Esophagus (tissue), 2 donors: Measurements from ENCODE around the gene CNN1. TPM values are rescaled to one million over a fixed set of nuclear protein-coding genes. Genes with fewer than 3 reads are reported as not detected.

Experiments used
- H3K27ac ChIP-seq, 2 donors: one replicate each; pipeline ENCODE4 v1.5.1; 2013; ENCODE audit warnings: low read depth in 2 of 2, mild to moderate bottlenecking in 2 of 2, inconsistent platforms in 1 of 2, low read length in 1 of 2, moderate library complexity in 1 of 2
- H3K27me3 ChIP-seq, 2 donors: one replicate each; pipeline ENCODE4 v1.6.1; 2013; ENCODE audit warnings: low read length in 2 of 2, control low read depth in 1 of 2, mild to moderate bottlenecking in 1 of 2; ENCODE audit not compliant: insufficient read depth in 2 of 2, control insufficient read depth in 1 of 2
- H3K36me3 ChIP-seq, 2 donors: one replicate each; pipeline ENCODE4 v1.6.1; 2013; ENCODE audit warnings: low read length in 1 of 2; ENCODE audit not compliant: control insufficient read depth in 2 of 2, insufficient read depth in 2 of 2
- H3K4me1 ChIP-seq, 2 donors: one replicate each; pipeline ENCODE4 v1.6.1; 2013; ENCODE audit warnings: low read length in 1 of 2; ENCODE audit not compliant: control insufficient read depth in 2 of 2, insufficient read depth in 2 of 2
- H3K4me3 ChIP-seq, 2 donors: one replicate each; pipeline ENCODE4 v1.5.1; 2013; ENCODE audit warnings: low read length in 2 of 2, mild to moderate bottlenecking in 2 of 2, low read depth in 1 of 2, moderate library complexity in 1 of 2
- H3K9me3 ChIP-seq, 2 donors: one replicate each; pipeline ENCODE4 v1.6.1; 2013; ENCODE audit warnings: mild to moderate bottlenecking in 2 of 2, low read depth in 1 of 2, low read length in 1 of 2, moderate library complexity in 1 of 2; ENCODE audit not compliant: control insufficient read depth in 2 of 2, insufficient read depth in 1 of 2
- WGBS, 2 donors: extraction: QIAGEN DNeasy Blood & Tissue Kit; methylation state at CpG; one replicate each; pipeline ENCODE4 v1.1.7; 2013; 5-methylcytosine and 5-hydroxymethylcytosine counted together
- polyA plus RNA-seq, 2 donors: library from polyadenylated mRNA; stranded (reverse); fragments of 200-250 nt; gene quantifications; one replicate each; pipeline ENCODE4 v1.2.3, GENCODE V29; 2013
- donor health status: healthy with polysubstance abuse.
- donor health status: Bipolar disorder and iron deficiency.

Gene CNN1
- polyA plus RNA-seq, 2 donors = 85.0 to 234 TPM

DNA sequence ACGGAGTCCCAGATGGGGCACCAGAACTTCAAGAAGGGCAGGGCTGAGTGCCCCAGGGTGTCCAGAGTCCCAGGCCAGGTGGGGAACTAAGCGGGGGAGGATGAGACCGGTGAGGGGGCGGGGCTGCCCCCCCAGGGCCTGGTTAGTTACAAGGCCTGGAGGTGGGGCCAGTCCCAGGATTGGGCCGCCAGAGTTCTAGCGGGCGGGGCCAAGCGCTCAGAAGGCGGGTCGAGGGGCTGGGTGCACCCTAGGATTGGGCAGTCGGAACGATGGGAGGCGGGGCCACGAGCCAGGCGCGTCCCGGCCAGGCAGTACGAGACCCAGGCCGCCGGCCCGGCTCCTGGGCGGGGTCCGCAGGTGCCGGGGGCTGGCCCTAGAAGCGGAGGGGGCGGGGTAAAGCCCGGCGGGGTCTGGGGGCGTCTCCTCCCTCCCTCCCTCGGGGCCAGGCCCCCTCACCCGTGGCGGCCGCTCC, 33.6 kb upstream of the CNN1 start:
- Histone ChIP-seq H3K36me3 (peaks cover 0 to 2% of the 10 kb centered on the region in 2 donors), H3K4me3 (peak overlapping the region; percentile 72 to 90), H3K27me3 (no peaks in the 10 kb centered on the region), H3K4me1 (peaks cover 0 to 3% of the 10 kb centered on the region in 2 donors), H3K9me3 (no peaks in the 10 kb centered on the region), H3K27ac (peak overlapping the region; percentile 97 to 98)
- WGBS, 2 donors = 1 to 2% methylated on average over 22 to 33 of the region's 33 CpGs

DNA sequence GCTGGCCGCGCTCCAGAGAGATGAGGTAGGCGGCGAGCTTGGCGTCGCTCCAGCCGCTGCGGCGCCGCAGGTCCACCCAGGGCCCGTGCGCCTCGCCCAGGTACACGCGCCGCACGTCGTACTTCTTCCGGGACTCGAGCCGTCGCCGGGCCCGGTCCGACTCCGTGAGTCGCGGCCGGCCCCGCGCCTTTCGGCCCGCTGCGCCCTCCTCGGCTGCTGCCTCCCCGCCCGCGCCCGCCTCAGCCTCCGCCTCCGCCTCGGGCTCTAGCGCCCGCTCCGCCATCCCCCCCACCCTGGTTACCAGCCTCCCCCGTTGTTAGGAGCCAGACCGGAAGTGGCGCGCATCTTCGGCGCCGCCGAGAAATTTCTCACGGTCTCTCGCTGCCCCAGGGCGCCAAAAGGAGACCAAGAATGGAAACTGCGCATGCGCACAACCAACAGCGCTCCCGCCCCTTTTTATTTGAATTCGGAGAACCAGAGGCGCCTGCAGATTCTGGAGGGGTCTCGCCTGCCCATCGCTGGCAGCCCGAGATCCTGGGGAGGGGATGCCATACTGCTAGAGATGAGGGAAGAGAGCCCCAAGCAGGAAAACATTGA, 33.0 kb upstream of the CNN1 start, which contains the start of gene ZNF653:
ZNF653 (minus strand) TSS at position 336 of the 597 bp plus-strand sequence; CDS start at position 283, 53 bp downstream.
- H3K4me1 ChIP-seq = peaks cover 0 to 3% of the 10 kb centered on the region in 2 donors
- peak within 1 kb of the TSS; percentile 72 to 90 for H3K4me3 ChIP-seq
- H3K9me3 ChIP-seq = no peaks in the 10 kb centered on the region
- no peaks in the 10 kb centered on the region for H3K27me3 ChIP-seq
- H3K27ac ChIP-seq = peak within 1 kb of the TSS; percentile 97 to 98
- H3K36me3 ChIP-seq = peaks cover 0 to 2% of the 10 kb centered on the region in 2 donors
- 0% methylated on average over 31 to 65 of the region's 65 CpGs for WGBS, 2 donors

DNA sequence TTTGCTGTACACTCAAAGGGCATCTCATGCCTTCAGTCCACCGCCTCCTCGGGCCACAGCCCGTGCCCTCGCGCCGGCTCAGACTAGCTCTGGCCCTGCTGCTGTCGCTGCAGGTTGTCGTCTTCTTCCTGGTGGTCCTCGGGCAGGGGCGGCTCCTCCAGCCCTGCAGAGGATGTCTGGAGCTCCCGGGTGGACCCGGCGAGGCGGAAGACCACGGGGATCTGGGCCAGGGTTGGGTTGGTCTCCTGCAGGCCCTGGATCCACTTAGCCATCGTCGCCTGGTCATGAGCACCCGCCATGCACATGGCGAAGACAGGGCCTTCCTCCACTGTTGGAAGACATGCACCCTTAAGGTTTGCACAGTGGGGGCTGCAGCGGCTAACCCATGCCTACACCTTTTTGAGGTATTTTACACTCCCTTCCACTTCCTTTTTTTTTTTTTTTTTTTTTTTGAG, 32.5 kb upstream of the CNN1 start:
- Histone ChIP-seq H3K27me3 (no peaks in the 10 kb centered on the region), H3K36me3 (peaks cover 0 to 2% of the 10 kb centered on the region in 2 donors), H3K27ac (peak overlapping the region; percentile 67 to 97), H3K4me3 (peak overlapping the region; percentile 72 to 90), H3K4me1 (peaks cover 0 to 3% of the 10 kb centered on the region in 2 donors), H3K9me3 (no peaks in the 10 kb centered on the region)
- WGBS, 2 donors = 19 to 21% methylated on average over 20 of the region's 20 CpGs

DNA sequence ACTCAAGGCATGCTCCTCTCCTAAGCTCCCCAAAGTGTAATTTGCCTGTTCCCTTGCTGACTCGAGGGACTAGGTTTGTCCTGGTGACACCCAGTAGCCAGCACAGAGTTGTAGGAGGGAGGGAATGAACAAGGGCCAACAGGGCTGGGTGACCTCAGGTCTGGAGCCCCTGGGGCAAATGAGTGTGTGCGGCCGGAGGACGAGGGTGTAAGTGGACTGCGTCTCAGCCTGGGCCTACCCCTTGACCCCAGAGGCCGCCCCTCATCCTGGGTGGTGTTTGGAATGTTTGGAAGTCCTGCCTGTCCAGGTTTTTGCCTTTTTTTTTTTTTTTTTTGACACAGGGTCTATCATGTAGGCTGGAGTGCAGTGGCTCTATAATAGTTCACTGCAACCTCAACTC, 31.7 kb upstream of the CNN1 start:
- H3K9me3 ChIP-seq = no peaks in the 10 kb centered on the region
- 86 to 89% methylated on average over 6 of the region's 6 CpGs for WGBS, 2 donors

DNA sequence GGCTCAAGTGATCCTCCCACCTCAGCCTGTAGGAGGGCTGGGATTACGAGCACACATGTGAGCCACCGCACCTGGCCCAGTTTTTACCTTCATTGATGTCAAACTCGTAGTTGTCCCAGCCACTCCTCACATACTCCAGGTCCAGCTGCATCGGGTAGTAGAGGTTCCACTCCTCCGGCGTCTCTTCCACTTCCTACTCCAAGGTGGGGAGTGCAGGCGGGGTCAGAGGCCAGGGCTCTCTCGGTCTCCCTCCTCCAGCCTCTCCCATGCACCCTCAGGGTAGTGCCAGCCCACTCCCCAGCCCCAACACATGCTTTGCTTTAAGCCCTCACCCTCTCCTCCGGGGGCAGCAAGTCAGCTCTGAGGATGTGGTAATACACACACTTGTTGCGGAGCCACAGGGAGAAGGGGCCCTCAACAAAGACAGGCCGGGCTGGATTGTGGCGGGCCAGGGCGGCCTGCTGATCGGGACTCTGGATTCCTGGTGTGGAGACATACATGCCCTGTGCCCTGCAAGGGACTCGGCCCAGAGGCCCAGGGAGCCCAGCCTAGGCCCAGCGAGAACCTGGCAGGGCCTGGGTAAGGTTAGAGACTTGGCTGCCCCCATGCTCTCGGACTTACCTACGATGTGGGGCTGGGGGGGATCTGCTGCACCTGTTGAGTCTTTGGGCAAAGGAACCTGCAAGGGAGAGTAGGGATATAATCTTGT, 31.1 kb upstream of the CNN1 start:
- WGBS, 2 donors = 87 to 88% methylated on average over 18 of the region's 18 CpGs
- Histone ChIP-seq H3K27me3 (no peaks in the 10 kb centered on the region), H3K4me3 (no peak overlapping the region)

More for the DNA sequence above, 31.7 kb upstream of the CNN1 start:
- Histone ChIP-seq H3K27ac (no peak overlapping the region), H3K36me3 (peaks cover 0 to 4% of the 10 kb centered on the region in 2 donors), H3K4me3 (no peak overlapping the region), H3K27me3 (no peaks in the 10 kb centered on the region), H3K4me1 (peaks cover 0 to 3% of the 10 kb centered on the region in 2 donors)

DNA sequence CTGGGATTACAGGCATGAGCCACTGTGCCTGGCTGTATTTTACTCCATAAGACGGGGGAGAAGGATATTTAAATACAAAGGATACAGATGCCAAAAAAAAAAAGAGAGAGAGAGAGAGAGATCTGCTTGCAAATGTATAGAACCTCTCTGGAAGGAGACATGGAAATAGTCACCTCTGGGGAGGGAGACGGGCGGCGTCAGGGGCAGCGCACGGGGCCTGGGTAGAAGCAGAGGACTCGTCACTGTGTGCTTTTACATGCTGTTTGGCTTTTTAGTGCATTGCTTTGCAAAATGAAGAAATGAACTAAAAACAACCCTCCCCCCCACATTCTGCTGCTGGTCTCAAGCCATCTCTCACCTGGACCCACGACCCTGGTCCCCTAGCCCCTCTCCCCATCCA, 28.2 kb upstream of the CNN1 start:
- Histone ChIP-seq H3K4me3 (no peak overlapping the region), H3K27ac (no peak overlapping the region), H3K27me3 (no peaks in the 10 kb centered on the region), H3K9me3 (no peaks in the 10 kb centered on the region), H3K36me3 (peaks cover 2 to 19% of the 10 kb centered on the region in 2 donors), H3K4me1 (peaks cover 0 to 3% of the 10 kb centered on the region in 2 donors)
- 92% methylated on average over 8 of the region's 8 CpGs for WGBS, 2 donors

More for the DNA sequence above, 31.1 kb upstream of the CNN1 start:
- H3K27ac ChIP-seq = no peak overlapping the region
- H3K4me1 ChIP-seq = peaks cover 0 to 3% of the 10 kb centered on the region in 2 donors
- peaks cover 0 to 4% of the 10 kb centered on the region in 2 donors for H3K36me3 ChIP-seq
- no peaks in the 10 kb centered on the region for H3K9me3 ChIP-seq

DNA sequence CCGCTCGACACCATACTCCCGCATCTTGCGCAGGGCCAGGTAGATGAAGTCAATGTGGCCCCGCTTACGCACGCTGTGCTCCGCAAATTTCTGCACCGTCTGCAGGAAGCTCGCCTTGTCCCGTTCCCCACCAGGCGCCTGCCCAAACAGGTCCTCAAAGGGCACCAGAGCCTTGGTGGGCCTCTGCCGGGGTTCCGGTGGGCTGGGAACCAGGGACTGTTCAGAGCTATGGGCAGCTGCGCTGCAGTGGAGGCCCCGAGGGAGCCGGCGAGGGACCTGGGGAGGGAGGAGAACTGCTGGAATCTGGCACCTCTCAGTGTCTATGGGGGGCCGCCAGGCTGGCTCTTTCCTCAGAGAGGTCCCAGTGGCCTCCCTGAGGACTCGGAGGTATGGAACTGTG, 24.7 kb upstream of the CNN1 start:
- WGBS, 2 donors = 95 to 96% methylated on average over 20 of the region's 20 CpGs
- Histone ChIP-seq H3K36me3 (peaks cover 2 to 21% of the 10 kb centered on the region in 2 donors), H3K9me3 (no peaks in the 10 kb centered on the region), H3K4me1 (no peaks in the 10 kb centered on the region), H3K27me3 (no peaks in the 10 kb centered on the region), H3K27ac (no peak overlapping the region), H3K4me3 (no peak overlapping the region)

DNA sequence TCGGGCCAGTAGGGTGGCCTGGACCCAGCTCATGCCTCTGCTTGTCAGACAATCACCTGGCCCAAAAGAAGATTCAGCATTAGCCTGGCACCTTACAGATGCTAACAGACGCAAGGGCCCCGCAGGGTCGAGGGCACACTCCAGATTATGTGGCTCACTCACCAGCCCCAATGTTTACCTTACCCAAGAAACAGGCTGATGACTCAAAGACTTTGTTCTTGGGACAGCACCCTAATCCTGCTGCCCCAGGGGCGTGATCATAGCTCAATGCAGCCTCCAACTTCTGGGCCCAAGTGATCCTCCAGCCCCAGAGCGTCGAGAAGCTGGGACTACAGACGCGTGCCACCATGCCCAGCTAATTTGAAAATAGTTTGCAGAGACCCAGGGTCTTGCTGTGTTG, 19.5 kb upstream of the CNN1 start:
- WGBS, 2 donors = 65 to 68% methylated on average over 9 of the region's 9 CpGs

DNA sequence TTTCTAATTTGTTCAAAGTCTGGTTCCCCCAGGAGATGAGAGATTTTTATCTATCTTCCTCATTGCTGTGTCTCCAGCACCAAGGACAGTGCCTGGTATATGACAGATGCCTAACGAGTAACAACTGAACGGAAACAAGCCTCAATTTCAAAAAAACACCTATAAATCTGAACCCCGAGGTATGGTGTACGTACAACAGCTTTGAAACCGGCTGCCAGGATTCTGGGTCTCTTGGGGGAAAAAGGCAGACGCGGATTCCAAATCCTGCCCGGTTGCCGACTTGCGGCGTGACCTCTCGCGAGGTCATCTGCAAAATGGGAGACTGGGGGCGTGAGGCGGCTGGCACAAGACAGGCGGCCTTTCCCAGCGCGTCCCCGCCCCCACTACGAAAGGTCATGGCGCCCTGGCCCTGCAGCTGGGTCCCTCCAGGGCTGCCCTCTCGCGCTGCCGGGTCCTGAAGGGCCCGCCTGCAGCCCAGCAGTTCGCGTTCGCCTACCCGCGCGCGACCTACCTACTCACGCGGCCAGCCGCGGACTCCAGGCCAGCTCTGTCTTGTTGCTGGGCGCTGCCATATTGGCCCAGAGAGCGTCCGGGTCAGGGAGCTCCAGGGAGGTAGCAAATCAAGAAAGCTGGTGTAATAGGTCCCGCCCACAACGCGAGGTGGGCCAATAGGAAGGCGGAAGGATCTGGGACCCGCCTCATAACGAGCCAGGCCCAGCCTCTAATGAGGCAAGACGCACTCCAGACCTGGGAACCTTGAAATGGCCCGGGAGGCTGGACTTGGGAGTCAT, 9.9 kb upstream of the CNN1 start, which contains the start of gene ECSIT:
ECSIT (minus strand) TSS at position 584 of the 791 bp plus-strand sequence. CDS start 9,964 bp downstream, outside the sequence.
- Histone ChIP-seq H3K4me1 (peaks cover 0 to 4% of the 10 kb centered on the region in 2 donors), H3K9me3 (no peaks in the 10 kb centered on the region), H3K4me3 (peak within 1 kb of the TSS; percentile 64 to 90), H3K27ac (peak within 1 kb of the TSS; percentile 91), H3K27me3 (no peaks in the 10 kb centered on the region), H3K36me3 (no peaks in the 10 kb centered on the region)
- 0% methylated on average over 47 of the region's 47 CpGs for WGBS, 2 donors

More for the DNA sequence above, 19.5 kb upstream of the CNN1 start:
- H3K36me3 ChIP-seq = peaks cover 0 to 13% of the 10 kb centered on the region in 2 donors
- H3K9me3 ChIP-seq = no peaks in the 10 kb centered on the region
- H3K27ac ChIP-seq = no peak overlapping the region
- H3K4me3 ChIP-seq = no peak overlapping the region
- no peaks in the 10 kb centered on the region for H3K27me3 ChIP-seq
- no peaks in the 10 kb centered on the region for H3K4me1 ChIP-seq
